ENCODE measurements around the gene MRPL41. TPM values are rescaled to one million over a fixed set of nuclear protein-coding genes. Genes with fewer than 3 reads are reported as not detected.

MRPL41 gene
- total RNA-seq, 1 donor from 2014 or later: 32.9 TPM

DNA sequence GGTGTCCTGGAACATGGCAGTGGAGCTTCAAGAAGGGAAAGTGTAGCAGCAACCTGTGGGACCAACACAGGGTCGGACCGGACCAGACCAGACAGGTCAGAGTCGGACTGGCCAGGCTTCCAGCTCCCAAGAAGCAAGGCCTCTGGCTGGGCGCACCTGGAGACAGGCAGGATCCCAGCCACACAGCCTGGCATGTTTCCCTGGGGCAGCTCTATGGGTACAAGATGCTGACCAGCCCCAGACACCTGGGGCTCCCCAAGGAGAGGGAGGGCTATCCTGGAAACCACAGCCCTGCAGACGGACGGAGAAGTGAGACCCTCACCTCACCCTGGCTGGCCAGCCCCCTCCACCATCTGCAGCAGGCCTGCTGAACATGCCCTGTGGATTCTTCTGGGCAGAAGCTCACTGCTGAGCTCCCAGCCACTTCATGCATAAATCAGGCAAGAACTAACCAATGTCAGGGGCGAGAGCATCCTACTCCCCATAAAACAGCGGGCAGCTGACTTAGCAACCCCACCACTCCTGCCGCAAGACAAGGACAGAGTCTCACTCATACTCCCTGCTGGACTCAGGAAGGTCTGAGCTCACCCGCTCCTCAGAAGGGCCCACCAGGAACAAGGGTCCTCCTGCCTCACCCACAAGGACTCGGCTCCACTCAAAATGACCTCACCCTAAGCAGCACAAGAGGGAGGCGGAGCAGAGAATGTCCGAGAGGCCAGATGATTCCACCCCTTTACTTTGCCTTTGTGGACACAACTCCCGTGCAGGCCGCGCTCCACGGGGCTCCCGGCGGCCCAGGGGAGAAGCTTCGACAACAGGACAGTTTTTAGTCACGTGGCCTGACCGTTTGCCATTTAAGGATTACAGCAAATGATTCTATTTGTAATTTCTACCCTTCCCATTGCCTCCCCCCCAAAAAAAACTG, 29.9 kb downstream of the MRPL41 start:
- H3K9ac ChIP-seq (ENCODE audit: low read depth in 1 of 3, low read length in 3 of 3): peak overlapping the region in 1 of 3 donors; percentile 54
- H3K27me3 ChIP-seq (ENCODE audit: control insufficient read depth in 3 of 3, insufficient read depth in 3 of 3, low read length in 3 of 3): no peaks in the 10 kb centered on the region
- peaks cover 37 to 41% (median 39%) of the 10 kb centered on the region in 3 donors for H3K36me3 ChIP-seq (ENCODE audit: control insufficient read depth in 3 of 3, insufficient read depth in 3 of 3, low read length in 3 of 3)
- H3K4me1 ChIP-seq (ENCODE audit: control insufficient read depth in 3 of 3, insufficient read depth in 3 of 3, low read length in 3 of 3): peaks cover 28 to 51% (median 36%) of the 10 kb centered on the region in 3 donors
- no peaks in the 10 kb centered on the region for H3K9me3 ChIP-seq (ENCODE audit: control insufficient read depth in 3 of 3, low read length in 3 of 3)
- H3K4me3 ChIP-seq (ENCODE audit: low read length in 3 of 3): no peak overlapping the region
- H3K27ac ChIP-seq (ENCODE audit: low read depth, low read length): no peak overlapping the region

DNA sequence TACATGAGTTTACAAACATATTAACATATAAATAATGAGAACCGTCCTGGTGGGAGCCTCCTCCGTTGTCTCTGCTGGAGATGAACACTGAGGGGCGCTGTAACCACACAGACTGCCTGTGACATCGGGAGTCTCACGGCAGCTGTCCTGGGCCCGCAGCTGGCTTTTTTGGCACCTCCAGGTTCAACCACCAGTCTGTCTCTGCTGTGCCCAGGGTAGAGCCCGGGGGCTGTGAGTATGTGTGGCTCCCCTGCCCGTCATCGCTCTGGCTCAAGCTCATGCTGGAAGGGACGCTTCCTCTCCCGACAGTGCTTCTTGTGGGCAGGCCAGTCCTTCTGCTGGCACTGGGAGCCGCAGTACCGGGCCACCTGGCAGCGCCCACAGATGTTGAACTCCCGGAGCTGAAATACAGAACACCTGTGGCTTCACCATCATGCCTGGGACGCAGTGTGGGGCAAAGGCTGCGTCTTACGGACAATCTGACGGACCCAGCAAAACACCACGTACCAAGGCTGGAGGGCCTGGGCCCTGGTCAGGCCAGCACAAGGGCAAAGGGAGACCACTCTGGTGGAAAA, 30.7 kb downstream of the MRPL41 start:
- Histone ChIP-seq H3K36me3 (ENCODE audit: control insufficient read depth in 3 of 3, insufficient read depth in 3 of 3, low read length in 3 of 3) (peaks cover 45 to 46% (median 45%) of the 10 kb centered on the region in 3 donors), H3K27me3 (ENCODE audit: control insufficient read depth in 3 of 3, insufficient read depth in 3 of 3, low read length in 3 of 3) (no peaks in the 10 kb centered on the region), H3K27ac (ENCODE audit: low read depth, low read length) (no peak overlapping the region), H3K4me3 (ENCODE audit: low read length in 3 of 3) (no peak overlapping the region), H3K9ac (ENCODE audit: low read depth in 1 of 3, low read length in 3 of 3) (peak overlapping the region in 2 of 3 donors; percentile 32 to 54), H3K9me3 (ENCODE audit: control insufficient read depth in 3 of 3, low read length in 3 of 3) (no peaks in the 10 kb centered on the region), H3K4me1 (ENCODE audit: control insufficient read depth in 3 of 3, insufficient read depth in 3 of 3, low read length in 3 of 3) (peaks cover 25 to 43% (median 33%) of the 10 kb centered on the region in 3 donors)

DNA sequence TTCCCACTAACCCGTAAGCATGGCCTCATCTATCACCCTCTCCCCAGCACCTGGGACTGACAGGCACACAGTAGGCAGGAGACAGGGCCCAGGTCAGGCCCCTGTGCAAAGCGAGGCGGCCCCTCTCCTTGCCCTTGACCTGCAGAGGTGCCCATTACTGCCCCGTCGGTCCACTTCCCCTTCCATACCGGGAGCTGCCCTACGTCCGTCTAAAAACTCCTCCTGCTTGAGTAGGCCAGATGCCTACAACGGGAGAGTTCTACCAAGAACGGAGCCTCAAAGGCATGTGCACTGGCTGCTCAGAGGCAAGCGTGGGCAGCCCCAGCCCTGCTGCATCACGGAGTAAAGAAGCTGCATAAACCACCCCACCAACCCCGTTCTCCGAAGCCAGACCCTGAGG, 31.7 kb downstream of the MRPL41 start:
- H3K36me3 ChIP-seq (ENCODE audit: control insufficient read depth in 3 of 3, insufficient read depth in 3 of 3, low read length in 3 of 3): peaks cover 53 to 56% (median 54%) of the 10 kb centered on the region in 3 donors
- H3K27me3 ChIP-seq (ENCODE audit: control insufficient read depth in 3 of 3, insufficient read depth in 3 of 3, low read length in 3 of 3): no peaks in the 10 kb centered on the region
- H3K4me3 ChIP-seq (ENCODE audit: low read length in 3 of 3): no peak overlapping the region
- H3K4me1 ChIP-seq (ENCODE audit: control insufficient read depth in 3 of 3, insufficient read depth in 3 of 3, low read length in 3 of 3): peaks cover 18 to 40% (median 26%) of the 10 kb centered on the region in 3 donors
- H3K27ac ChIP-seq (ENCODE audit: low read depth, low read length): no peak overlapping the region
- H3K9ac ChIP-seq (ENCODE audit: low read depth in 1 of 3, low read length in 3 of 3): no peak overlapping the region
- no peaks in the 10 kb centered on the region for H3K9me3 ChIP-seq (ENCODE audit: control insufficient read depth in 3 of 3, low read length in 3 of 3)

DNA sequence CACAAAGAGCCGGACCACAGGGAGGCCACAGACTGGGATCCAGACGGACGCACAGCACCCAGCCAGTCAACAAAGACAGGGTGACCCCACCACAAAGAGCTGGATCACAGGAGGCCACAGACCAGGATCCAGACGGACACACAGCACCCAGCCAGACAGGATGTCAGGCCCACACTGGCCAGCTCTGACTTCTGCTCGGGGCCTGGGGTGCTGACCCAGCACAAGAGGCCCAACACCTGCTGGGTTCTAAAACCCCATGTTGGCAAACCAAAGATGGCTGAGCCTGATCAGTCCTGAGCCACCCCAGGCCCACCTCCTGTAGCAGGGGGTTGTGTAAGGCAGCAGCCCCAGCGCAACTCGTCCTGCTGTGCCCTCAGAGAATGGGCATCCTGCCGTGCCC, 32.3 kb downstream of the MRPL41 start:
- Histone ChIP-seq H3K27me3 (ENCODE audit: control insufficient read depth in 3 of 3, insufficient read depth in 3 of 3, low read length in 3 of 3) (no peaks in the 10 kb centered on the region), H3K27ac (ENCODE audit: low read depth, low read length) (no peak overlapping the region), H3K9ac (ENCODE audit: low read depth in 1 of 3, low read length in 3 of 3) (peak overlapping the region in 1 of 3 donors; percentile 25), H3K9me3 (ENCODE audit: control insufficient read depth in 3 of 3, low read length in 3 of 3) (no peaks in the 10 kb centered on the region), H3K4me3 (ENCODE audit: low read length in 3 of 3) (no peak overlapping the region), H3K4me1 (ENCODE audit: control insufficient read depth in 3 of 3, insufficient read depth in 3 of 3, low read length in 3 of 3) (peaks cover 22 to 46% (median 26%) of the 10 kb centered on the region in 3 donors), H3K36me3 (ENCODE audit: control insufficient read depth in 3 of 3, insufficient read depth in 3 of 3, low read length in 3 of 3) (peaks cover 54 to 56% (median 56%) of the 10 kb centered on the region in 3 donors)

GRCh38 chr9:137586854-137587253, 35.2 kb downstream of the MRPL41 start:
- no peak overlapping the region for H3K9ac ChIP-seq (ENCODE audit: low read depth in 1 of 3, low read length in 3 of 3)
- no peaks in the 10 kb centered on the region for H3K9me3 ChIP-seq (ENCODE audit: control insufficient read depth in 3 of 3, low read length in 3 of 3)
- no peak overlapping the region for H3K4me3 ChIP-seq (ENCODE audit: low read length in 3 of 3)
- peaks cover 48 to 51% (median 49%) of the 10 kb centered on the region in 3 donors for H3K36me3 ChIP-seq (ENCODE audit: control insufficient read depth in 3 of 3, insufficient read depth in 3 of 3, low read length in 3 of 3)
- no peak overlapping the region for H3K27ac ChIP-seq (ENCODE audit: low read depth, low read length)
- peaks cover 17 to 38% (median 24%) of the 10 kb centered on the region in 3 donors for H3K4me1 ChIP-seq (ENCODE audit: control insufficient read depth in 3 of 3, insufficient read depth in 3 of 3, low read length in 3 of 3)
- H3K27me3 ChIP-seq (ENCODE audit: control insufficient read depth in 3 of 3, insufficient read depth in 3 of 3, low read length in 3 of 3): no peaks in the 10 kb centered on the region

GRCh38 chr9:137588311-137588710, 36.6 kb downstream of the MRPL41 start:
- Histone ChIP-seq H3K27ac (ENCODE audit: low read depth, low read length) (no peak overlapping the region), H3K4me3 (ENCODE audit: low read length in 3 of 3) (no peak overlapping the region), H3K9me3 (ENCODE audit: control insufficient read depth in 3 of 3, low read length in 3 of 3) (no peaks in the 10 kb centered on the region), H3K9ac (ENCODE audit: low read depth in 1 of 3, low read length in 3 of 3) (no peak overlapping the region), H3K27me3 (ENCODE audit: control insufficient read depth in 3 of 3, insufficient read depth in 3 of 3, low read length in 3 of 3) (no peaks in the 10 kb centered on the region), H3K4me1 (ENCODE audit: control insufficient read depth in 3 of 3, insufficient read depth in 3 of 3, low read length in 3 of 3) (peaks cover 12 to 27% (median 17%) of the 10 kb centered on the region in 3 donors), H3K36me3 (ENCODE audit: control insufficient read depth in 3 of 3, insufficient read depth in 3 of 3, low read length in 3 of 3) (peaks cover 36 to 38% (median 37%) of the 10 kb centered on the region in 3 donors)

GRCh38 chr9:137588891-137589290, 37.2 kb downstream of the MRPL41 start:
- H3K9me3 ChIP-seq (ENCODE audit: control insufficient read depth in 3 of 3, low read length in 3 of 3): no peaks in the 10 kb centered on the region
- no peak overlapping the region for H3K4me3 ChIP-seq (ENCODE audit: low read length in 3 of 3)
- peaks cover 12 to 24% (median 17%) of the 10 kb centered on the region in 3 donors for H3K4me1 ChIP-seq (ENCODE audit: control insufficient read depth in 3 of 3, insufficient read depth in 3 of 3, low read length in 3 of 3)
- no peak overlapping the region for H3K27ac ChIP-seq (ENCODE audit: low read depth, low read length)
- peaks cover 34 to 36% (median 34%) of the 10 kb centered on the region in 3 donors for H3K36me3 ChIP-seq (ENCODE audit: control insufficient read depth in 3 of 3, insufficient read depth in 3 of 3, low read length in 3 of 3)
- peak overlapping the region in 1 of 3 donors; percentile 82 for H3K9ac ChIP-seq (ENCODE audit: low read depth in 1 of 3, low read length in 3 of 3)
- H3K27me3 ChIP-seq (ENCODE audit: control insufficient read depth in 3 of 3, insufficient read depth in 3 of 3, low read length in 3 of 3): no peaks in the 10 kb centered on the region

DNA sequence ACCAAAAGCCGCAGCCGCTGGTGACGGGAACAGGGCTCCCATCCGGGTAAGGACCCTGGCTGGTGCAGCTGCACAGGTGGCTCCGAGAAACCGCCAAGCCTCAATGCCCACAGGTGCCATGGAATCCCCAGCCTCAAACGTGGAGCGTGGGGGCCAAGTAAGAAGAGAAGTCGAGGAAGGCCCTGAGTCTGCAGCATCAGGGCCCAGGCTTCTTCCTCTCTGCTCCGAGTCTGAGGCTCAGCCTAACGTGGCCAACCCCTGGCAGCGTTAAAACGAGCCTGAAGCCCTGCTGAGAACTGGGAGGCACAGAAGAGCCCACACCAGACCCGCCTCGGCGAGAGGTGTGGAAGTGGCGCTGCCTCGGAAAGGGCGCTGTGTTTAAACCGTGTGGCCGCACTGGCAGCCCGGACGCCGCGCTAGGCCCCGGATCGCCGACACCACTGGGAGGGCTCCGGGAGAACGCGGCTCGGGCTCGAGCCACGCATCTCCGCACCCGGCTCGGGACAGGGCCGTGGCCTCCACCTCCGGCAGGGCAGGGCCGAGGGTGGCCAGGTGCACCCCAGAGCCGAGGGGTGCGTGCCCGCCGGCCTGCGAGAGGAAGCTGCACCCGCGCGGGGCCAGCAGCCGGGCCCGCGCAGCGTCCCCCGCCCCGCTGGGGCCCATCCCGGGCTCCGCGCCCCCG, 37.9 kb downstream of the MRPL41 start:
- H3K27ac ChIP-seq (ENCODE audit: low read depth, low read length): no peak overlapping the region
- peaks cover 12 to 23% (median 17%) of the 10 kb centered on the region in 3 donors for H3K4me1 ChIP-seq (ENCODE audit: control insufficient read depth in 3 of 3, insufficient read depth in 3 of 3, low read length in 3 of 3)
- H3K9me3 ChIP-seq (ENCODE audit: control insufficient read depth in 3 of 3, low read length in 3 of 3): no peaks in the 10 kb centered on the region
- H3K4me3 ChIP-seq (ENCODE audit: low read length in 3 of 3): peak overlapping the region; percentile 64 to 73 (median 67)
- H3K27me3 ChIP-seq (ENCODE audit: control insufficient read depth in 3 of 3, insufficient read depth in 3 of 3, low read length in 3 of 3): no peaks in the 10 kb centered on the region
- H3K9ac ChIP-seq (ENCODE audit: low read depth in 1 of 3, low read length in 3 of 3): peak overlapping the region; percentile 59 to 82 (median 74)
- peaks cover 27 to 29% (median 28%) of the 10 kb centered on the region in 3 donors for H3K36me3 ChIP-seq (ENCODE audit: control insufficient read depth in 3 of 3, insufficient read depth in 3 of 3, low read length in 3 of 3)

- Histone ChIP-seq H3K4me1 (ENCODE audit: control insufficient read depth in 3 of 3, insufficient read depth in 3 of 3, low read length in 3 of 3) (peaks cover 12 to 23% (median 17%) of the 10 kb centered on the region in 3 donors), H3K27me3 (ENCODE audit: control insufficient read depth in 3 of 3, insufficient read depth in 3 of 3, low read length in 3 of 3) (no peaks in the 10 kb centered on the region), H3K27ac (ENCODE audit: low read depth, low read length) (no peak overlapping the region), H3K9ac (ENCODE audit: low read depth in 1 of 3, low read length in 3 of 3) (no peak overlapping the region), H3K9me3 (ENCODE audit: control insufficient read depth in 3 of 3, low read length in 3 of 3) (no peaks in the 10 kb centered on the region), H3K4me3 (ENCODE audit: low read length in 3 of 3) (peak overlapping the region in 2 of 3 donors; percentile 43 to 45), H3K36me3 (ENCODE audit: control insufficient read depth in 3 of 3, insufficient read depth in 3 of 3, low read length in 3 of 3) (peaks cover 26 to 27% (median 26%) of the 10 kb centered on the region in 3 donors)
Measured at GRCh38 chr9:137590123-137590468, 38.4 kb downstream of the MRPL41 start.

Measured in skeletal muscle tissue (tissue), 4 donors.